Activated CD8-positive, alpha-beta T cell treated with anti-CD3 and anti-CD28 coated beads for 36 hours (primary cell): ENCODE data around the gene PYROXD2. TPM values are rescaled to one million over a fixed set of nuclear protein-coding genes. Genes with fewer than 3 reads are reported as not detected.
"Not testable (repeated sequence)": the region's sequence is repeated elsewhere in the genome, so short reads cannot be mapped to it uniquely, and the experiment has no call there.

Source experiments
- ATAC-seq: fragments of 200-7000 bp; cut with Tn5 transposase; one replicate; pipeline ENCODE4 v1.10.0; 2021; ENCODE audit warnings: mild to moderate bottlenecking, moderate library complexity
- CTCF ChIA-PET: fragments of 350-600 bp; sonication (Branson Sonifier 250); formaldehyde crosslinking; loops from one replicate; lab custom pipeline; 2021; ENCODE audit warnings: antibody characterized with exemption; lab: Charles Lee
- POLR2A ChIA-PET: fragments of 350-600 bp; sonication (Branson Sonifier 250); formaldehyde crosslinking; loops from one replicate; lab custom pipeline; 2021; ENCODE audit warnings: antibody characterized with exemption; lab: Charles Lee
- DNase-seq: peaks from one replicate; pipeline ENCODE4 v3.0.0-alpha.2; 2020
- H3K27ac Mint-ChIP-seq: one replicate; pipeline ENCODE4 v1.8.0; 2021; ENCODE audit warnings: mild to moderate bottlenecking, mixed read lengths
- H3K27me3 Mint-ChIP-seq: one replicate; pipeline ENCODE4 v1.8.0; 2021; ENCODE audit warnings: mixed read lengths
- H3K36me3 Mint-ChIP-seq: one replicate; pipeline ENCODE4 v1.8.0; 2021; ENCODE audit warnings: low read depth, mixed read lengths
- H3K4me1 Mint-ChIP-seq: one replicate; pipeline ENCODE4 v1.8.0; 2021; ENCODE audit warnings: low read depth, mixed read lengths
- H3K4me3 Mint-ChIP-seq: one replicate; pipeline ENCODE4 v1.8.0; 2021; ENCODE audit warnings: mild to moderate bottlenecking, moderate library complexity, mixed read lengths
- H3K9me3 Mint-ChIP-seq: one replicate; pipeline ENCODE4 v1.8.0; 2021; ENCODE audit warnings: mixed read lengths
- intact Hi-C: fragments of 100-400 bp; cut with micrococcal nuclease; formaldehyde crosslinking; loops from one replicate; pipeline ENCODE4 v1.10.0; 2022
- total RNA-seq, 2 experiments: library from RNA; stranded (reverse); gene quantifications; one replicate each; pipeline ENCODE4 v1.2.3, GENCODE V29; 2021
- TF ChIP-seq, protein P1 (sequence below): fragments of 200-600 bp; IDR thresholded peaks from one replicate; pipeline ENCODE4 v1.8.0; 2022; ENCODE audit warnings: antibody characterized with exemption, mild to moderate bottlenecking

PYROXD2 gene
- total RNA-seq, 2 experiments from 2014 or later, result 5.3 to 6.2 TPM

DNA sequence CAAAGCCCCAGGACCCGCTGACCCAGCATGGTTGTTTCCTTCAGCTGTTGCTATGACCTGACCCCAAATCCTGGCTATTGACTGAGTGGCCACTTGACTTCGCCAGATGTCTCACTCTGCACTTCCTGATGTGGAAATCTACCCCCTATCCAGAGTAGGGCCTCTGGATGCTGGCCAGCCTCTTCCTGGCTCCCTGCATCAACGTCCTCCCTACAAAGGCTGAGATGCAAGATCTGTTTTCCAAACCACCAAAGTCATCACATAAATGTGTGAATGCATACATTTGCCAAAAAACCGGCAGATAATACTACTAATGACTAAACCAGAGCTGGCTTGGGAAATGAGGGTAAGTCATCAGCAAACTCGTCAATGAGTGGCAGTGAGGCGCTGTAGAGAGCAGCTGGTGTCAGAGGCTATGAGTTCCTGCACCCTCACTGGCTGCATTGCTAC lies 70.4 kb downstream of the PYROXD2 start:
- H3K9me3 Mint-ChIP-seq, result peaks cover 10% of the 10 kb centered on the region
- no peaks in the 10 kb centered on the region for H3K36me3 Mint-ChIP-seq
- intact Hi-C loops, result no loop called here
- TF ChIP-seq, protein P1, sequence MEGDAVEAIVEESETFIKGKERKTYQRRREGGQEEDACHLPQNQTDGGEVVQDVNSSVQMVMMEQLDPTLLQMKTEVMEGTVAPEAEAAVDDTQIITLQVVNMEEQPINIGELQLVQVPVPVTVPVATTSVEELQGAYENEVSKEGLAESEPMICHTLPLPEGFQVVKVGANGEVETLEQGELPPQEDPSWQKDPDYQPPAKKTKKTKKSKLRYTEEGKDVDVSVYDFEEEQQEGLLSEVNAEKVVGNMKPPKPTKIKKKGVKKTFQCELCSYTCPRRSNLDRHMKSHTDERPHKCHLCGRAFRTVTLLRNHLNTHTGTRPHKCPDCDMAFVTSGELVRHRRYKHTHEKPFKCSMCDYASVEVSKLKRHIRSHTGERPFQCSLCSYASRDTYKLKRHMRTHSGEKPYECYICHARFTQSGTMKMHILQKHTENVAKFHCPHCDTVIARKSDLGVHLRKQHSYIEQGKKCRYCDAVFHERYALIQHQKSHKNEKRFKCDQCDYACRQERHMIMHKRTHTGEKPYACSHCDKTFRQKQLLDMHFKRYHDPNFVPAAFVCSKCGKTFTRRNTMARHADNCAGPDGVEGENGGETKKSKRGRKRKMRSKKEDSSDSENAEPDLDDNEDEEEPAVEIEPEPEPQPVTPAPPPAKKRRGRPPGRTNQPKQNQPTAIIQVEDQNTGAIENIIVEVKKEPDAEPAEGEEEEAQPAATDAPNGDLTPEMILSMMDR, result no peak
- CTCF ChIA-PET, result interaction anchor here (0.9 kb wide), 1 partner anchor 45 kb away, joined by 3 read pairs; no protein-coding TSS in a partner anchor
- DNase-seq (no peak), ATAC-seq (no peak)
- POLR2A ChIA-PET, result no interaction called here
- H3K27ac Mint-ChIP-seq, result no peak overlapping the region
- peaks cover 18% of the 10 kb centered on the region for H3K4me1 Mint-ChIP-seq
- no peak overlapping the region for H3K4me3 Mint-ChIP-seq
- peaks cover 16% of the 10 kb centered on the region for H3K27me3 Mint-ChIP-seq

DNA sequence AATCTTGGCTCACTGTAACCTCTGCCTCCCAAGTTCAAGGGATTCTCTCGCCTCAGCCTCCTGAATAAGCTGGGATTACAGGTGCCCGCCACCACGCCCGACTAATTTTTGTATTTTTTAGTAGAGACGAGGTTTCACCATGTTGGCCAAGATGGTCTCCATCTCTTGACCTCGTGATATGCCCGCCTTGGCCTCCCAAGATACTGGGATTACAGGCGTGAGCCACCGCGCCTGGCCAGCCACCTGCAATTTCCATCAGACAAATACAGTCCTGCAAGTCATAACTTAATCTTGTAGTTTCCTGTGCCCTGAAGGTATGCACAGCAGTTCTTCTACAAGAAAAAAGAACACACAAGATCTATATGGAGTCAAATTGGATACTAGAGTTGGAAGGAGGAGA lies 73.3 kb downstream of the PYROXD2 start:
- H3K36me3 Mint-ChIP-seq, intact Hi-C loops, DNase-seq, CTCF ChIA-PET, H3K27ac Mint-ChIP-seq, POLR2A ChIA-PET, H3K4me3 Mint-ChIP-seq, ATAC-seq, H3K9me3 Mint-ChIP-seq: not testable (repeated sequence)
- Mint-ChIP-seq H3K27me3 (peaks cover 11% of the 10 kb centered on the region), H3K4me1 (peaks cover 12% of the 10 kb centered on the region)

DNA sequence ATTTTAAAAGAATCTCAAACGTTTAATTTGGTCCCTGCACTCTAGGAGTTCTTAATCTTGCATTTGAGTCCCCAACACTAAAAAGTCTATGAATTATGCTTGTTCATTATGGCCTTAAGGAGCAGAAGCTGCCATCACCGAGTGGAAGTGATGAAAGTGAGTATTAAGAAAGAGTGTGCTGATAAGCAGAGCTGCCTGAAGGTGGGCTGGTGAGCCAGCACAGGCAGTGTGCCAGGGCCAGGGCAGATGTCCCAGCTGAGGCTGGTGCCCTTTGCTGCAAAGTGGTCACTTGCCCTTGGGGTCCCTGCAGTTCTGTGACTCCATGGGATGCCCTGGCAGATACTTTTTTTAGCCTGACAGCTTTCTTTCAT lies 74.1 kb downstream of the PYROXD2 start:
- peaks cover 12% of the 10 kb centered on the region for H3K4me1 Mint-ChIP-seq
- no peak for DNase-seq
- ChIA-PET CTCF (interaction anchor here (0.9 to 1.1 kb wide), 2 partner anchors 9 to 171 kb away, joined by 3 read pairs; no protein-coding TSS in a partner anchor), POLR2A (no interaction called here)
- no peak overlapping the region for H3K4me3 Mint-ChIP-seq
- ATAC-seq, result no peak
- no peaks in the 10 kb centered on the region for H3K36me3 Mint-ChIP-seq
- intact Hi-C loops, result no loop called here
- H3K9me3 Mint-ChIP-seq, result no peaks in the 10 kb centered on the region
- TF ChIP-seq, protein P1, result no peak
- no peak overlapping the region for H3K27ac Mint-ChIP-seq
- H3K27me3 Mint-ChIP-seq, result peaks cover 11% of the 10 kb centered on the region

DNA sequence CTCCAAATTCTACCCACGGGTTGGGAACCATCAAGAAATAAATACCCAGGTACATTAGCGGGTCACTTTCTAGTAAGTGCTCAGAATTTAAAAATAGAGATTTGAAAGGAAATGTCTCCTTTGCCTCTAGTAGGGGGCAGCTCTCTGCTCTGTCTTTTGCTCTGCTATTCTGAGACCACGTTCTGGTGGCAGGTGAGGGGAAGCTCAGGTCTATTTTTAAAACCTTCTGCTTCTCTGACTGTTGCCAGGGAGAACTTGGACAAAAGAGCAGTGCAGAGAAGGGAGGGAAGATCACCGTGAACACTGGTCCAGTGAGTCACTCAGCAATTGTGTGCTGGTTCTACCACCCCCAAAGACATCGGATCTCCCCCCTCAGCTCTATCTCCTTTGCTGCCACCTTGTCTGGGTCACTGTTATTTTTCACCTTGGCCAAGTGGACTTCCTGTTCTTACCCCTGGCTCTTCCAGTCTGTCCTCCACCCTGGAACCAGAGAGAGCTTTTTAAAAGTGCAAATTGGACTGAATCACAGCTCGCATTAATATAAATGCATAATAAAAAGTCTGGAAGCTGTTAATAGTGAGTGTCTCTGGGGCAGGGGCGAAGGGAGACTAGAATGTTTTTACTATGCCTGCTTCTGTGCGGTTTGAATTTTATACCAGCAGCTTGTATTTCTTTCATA lies 74.6 kb downstream of the PYROXD2 start:
- Mint-ChIP-seq H3K4me3 (no peak overlapping the region), H3K36me3 (no peaks in the 10 kb centered on the region), H3K27me3 (peaks cover 11% of the 10 kb centered on the region), H3K4me1 (peaks cover 12% of the 10 kb centered on the region), H3K27ac (no peak overlapping the region), H3K9me3 (no peaks in the 10 kb centered on the region)
- DNase-seq (no peak), ATAC-seq (no peak)
- intact Hi-C loops, result no loop called here
- TF ChIP-seq, protein P1, result no peak
- POLR2A ChIA-PET, result no interaction called here
- CTCF ChIA-PET, result interaction anchor here (0.9 to 1.1 kb wide), 2 partner anchors 8 to 170 kb away, joined by 3 read pairs; no protein-coding TSS in a partner anchor

DNA sequence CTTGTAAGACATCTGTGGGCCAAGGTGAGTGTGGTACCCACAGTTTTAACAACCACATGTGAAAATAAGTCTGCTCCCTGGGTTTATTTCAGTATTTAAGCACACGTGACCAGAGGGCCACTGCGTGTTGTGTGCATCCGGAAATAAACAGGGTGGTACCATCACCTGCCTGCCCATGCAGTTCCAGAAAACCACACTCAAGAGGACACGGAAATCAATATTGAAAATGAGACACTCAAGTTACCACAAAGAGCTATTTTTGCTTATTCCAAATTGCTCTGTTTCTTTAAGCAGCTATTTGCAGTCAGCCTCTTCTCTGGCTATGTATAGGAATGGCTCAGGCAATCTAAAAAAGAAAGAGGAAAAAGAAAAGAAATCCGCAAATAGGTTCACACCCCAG lies 75.2 kb downstream of the PYROXD2 start:
- CTCF ChIA-PET, result interaction anchor here (1.1 kb wide), 1 partner anchor 170 kb away, joined by 3 read pairs; no protein-coding TSS in a partner anchor
- TF ChIP-seq, protein P1, result no peak
- intact Hi-C loops, result no loop called here
- POLR2A ChIA-PET, result no interaction called here
- no peak for DNase-seq
- Mint-ChIP-seq H3K27me3 (peaks cover 9% of the 10 kb centered on the region), H3K4me1 (peaks cover 12% of the 10 kb centered on the region), H3K4me3 (no peak overlapping the region), H3K27ac (no peak overlapping the region), H3K36me3 (no peaks in the 10 kb centered on the region), H3K9me3 (no peaks in the 10 kb centered on the region)
- ATAC-seq, result no peak
